Ovary (tissue), 9 donors: ENCODE results near the gene SCAMP5. TPM values are rescaled to one million over a fixed set of nuclear protein-coding genes. Genes with fewer than 3 reads are reported as not detected.

Source experiments
- DNase-seq, 5 donors: peaks; one replicate each; pipeline ENCODE4 v3.0.0-alpha.2; 2019 to 2020
- H3K27ac ChIP-seq, 2 donors: fragments of 200-600 bp; one replicate each; pipeline versions ENCODE4 v1.5.1 to v1.8.0; 2019 to 2022
- H3K27me3 ChIP-seq: fragments of 200-600 bp; one replicate; pipeline ENCODE4 v1.8.0; 2022
- H3K36me3 ChIP-seq: fragments of 200-600 bp; sonication (generic); one replicate; pipeline ENCODE4 v1.5.1; 2019
- H3K4me1 ChIP-seq: one replicate; pipeline ENCODE4 v1.8.1; 2013; ENCODE audit warnings: mild to moderate bottlenecking, moderate library complexity; ENCODE audit not compliant: insufficient read depth
- H3K4me3 ChIP-seq: fragments of 200-600 bp; sonication (generic); one replicate; pipeline ENCODE4 v1.5.1; 2017
- H3K9me3 ChIP-seq, 2 donors: fragments of 200-600 bp in 1 of 2; sonication (generic) in 1 of 2; one replicate each; pipeline versions ENCODE4 v1.5.1 to v1.8.1; 2013 to 2019; ENCODE audit warnings: mild to moderate bottlenecking in 1 of 2, moderate library complexity in 1 of 2
- EP300 ChIP-seq: sonication (generic); formaldehyde crosslinking; IDR thresholded peaks from one replicate; pipeline ENCODE4 v1.6.1; 2017; ENCODE audit warnings: antibody characterized with exemption
- POLR2A ChIP-seq: fragments of 450-650 bp; IDR thresholded peaks from one replicate; pipeline ENCODE4 v1.6.1; 2017; ENCODE audit warnings: antibody characterized with exemption, mild to moderate bottlenecking, moderate library complexity
- WGBS, 3 donors: extraction: QIAGEN DNeasy Blood & Tissue Kit in 1 of 3; methylation state at CpG; one replicate each; pipeline versions ENCODE4 v1.1.5 to v1.1.7; 2013 to 2017; 5-methylcytosine and 5-hydroxymethylcytosine counted together
- intact Hi-C, 4 donors: fragments of 100-400 bp; cut with DNase I; formaldehyde crosslinking; loops; one replicate each; pipeline versions ENCODE4 v1.11.0 to v1.15.1; 2022 to 2023
- polyA plus RNA-seq, 2 donors: library from polyadenylated mRNA; stranded (reverse); fragments of 200-250 nt in 1 of 2; fragments of 350-450 nt in 1 of 2; fragmentation: Illumina TruSeq in 1 of 2; extraction: RNeasy Lipid Tissue Mini Kit (QIAGEN cat#74804) in 1 of 2; gene quantifications; one replicate each; pipeline ENCODE4 v1.2.3, GENCODE V29; 2013 to 2014
- total RNA-seq, 7 donors: library from RNA; depleted of rRNA in 2 of 7; stranded (reverse); fragments of >200 nt in 2 of 7; fragmentation: NEBNext Ultra II Directional in 3 of 7; extraction: Animal tissue kit (Norgen Biotek cat#: 25700) in 3 of 7; gene quantifications; one replicate each; pipeline versions ENCODE4 v1.1.0 to v1.2.4, GENCODE V29; 2016 to 2023
- TF ChIP-seq, protein P1 (sequence below), 3 donors: fragments of 450-650 bp in 2 of 3; fragments of 200-600 bp in 1 of 3; IDR thresholded peaks; one replicate each; pipeline versions ENCODE4 v1.5.1 to v1.8.0; 2016 to 2022; ENCODE audit warnings: antibody characterized with exemption in 3 of 3, mild to moderate bottlenecking in 1 of 3
- donor health status: DM: no; HTN: no; CAD: no; lungs with moderate emphysema.
- donor health status: DM: no; HTN: no; CAD: no.
- donor health status: Bipolar disorder and iron deficiency.
- donor health status: DM: yes; HTN: yes; CAD: no.
- donor health status: DM: no; HTN: no; CAD: no.
- donor health status: DM: yes; HTN: yes; CAD: no.

SCAMP5 gene
- total and polyA plus RNA-seq, 9 donors, result 2.6 to 17.8 (median 5.7) TPM

DNA sequence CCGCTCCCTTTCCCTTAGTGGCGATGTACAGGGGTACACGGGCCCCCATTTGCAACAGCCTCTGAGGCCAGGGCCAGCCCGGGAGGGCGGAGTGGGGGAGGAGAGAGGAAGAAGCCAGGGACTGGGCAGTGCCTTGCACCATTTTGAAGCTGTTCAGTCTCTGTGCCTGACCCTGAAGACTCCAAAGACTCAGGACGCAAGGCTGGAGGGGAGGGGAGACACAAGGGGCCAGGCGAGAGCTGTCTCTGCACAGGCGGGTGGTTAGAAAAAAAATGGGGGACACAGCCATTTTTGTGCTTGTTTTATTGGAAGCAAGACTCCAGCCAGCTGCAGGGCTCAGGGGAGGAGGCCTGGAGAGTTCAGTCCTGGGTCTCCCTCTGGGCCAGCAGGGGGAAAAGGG lies 40.3 kb upstream of the SCAMP5 start:
- intact Hi-C loops, result loop anchor here in 3 of 4 donors (5.0 to 10.0 kb wide), 4 partner anchors 67 to 252 kb away; partner anchors contain the start of genes C15orf39 (in 1 of the 3), CSK (in 1 of the 3) and PPCDC (in 1 of the 3)
- WGBS, 3 donors, result 5 to 15% (median 13%) methylated on average over 8 of the region's 8 CpGs
- DNase-seq, result peak in 4 of 5 donors; percentile 29 to 48 (median 37)
- Histone ChIP-seq H3K36me3 (no peaks in the 10 kb centered on the region), H3K27ac (peak overlapping the region; percentile 50 to 89), H3K27me3 (no peaks in the 10 kb centered on the region), H3K4me3 (peak overlapping the region; percentile 56), H3K4me1 (peaks cover 3% of the 10 kb centered on the region), H3K9me3 (no peaks in the 10 kb centered on the region)
- no peak for TF ChIP-seq POLR2A
- TF ChIP-seq, protein P1, sequence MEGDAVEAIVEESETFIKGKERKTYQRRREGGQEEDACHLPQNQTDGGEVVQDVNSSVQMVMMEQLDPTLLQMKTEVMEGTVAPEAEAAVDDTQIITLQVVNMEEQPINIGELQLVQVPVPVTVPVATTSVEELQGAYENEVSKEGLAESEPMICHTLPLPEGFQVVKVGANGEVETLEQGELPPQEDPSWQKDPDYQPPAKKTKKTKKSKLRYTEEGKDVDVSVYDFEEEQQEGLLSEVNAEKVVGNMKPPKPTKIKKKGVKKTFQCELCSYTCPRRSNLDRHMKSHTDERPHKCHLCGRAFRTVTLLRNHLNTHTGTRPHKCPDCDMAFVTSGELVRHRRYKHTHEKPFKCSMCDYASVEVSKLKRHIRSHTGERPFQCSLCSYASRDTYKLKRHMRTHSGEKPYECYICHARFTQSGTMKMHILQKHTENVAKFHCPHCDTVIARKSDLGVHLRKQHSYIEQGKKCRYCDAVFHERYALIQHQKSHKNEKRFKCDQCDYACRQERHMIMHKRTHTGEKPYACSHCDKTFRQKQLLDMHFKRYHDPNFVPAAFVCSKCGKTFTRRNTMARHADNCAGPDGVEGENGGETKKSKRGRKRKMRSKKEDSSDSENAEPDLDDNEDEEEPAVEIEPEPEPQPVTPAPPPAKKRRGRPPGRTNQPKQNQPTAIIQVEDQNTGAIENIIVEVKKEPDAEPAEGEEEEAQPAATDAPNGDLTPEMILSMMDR (IDR thresholded peaks at IDR 0.05), result no peak
- no peak for TF ChIP-seq EP300

DNA sequence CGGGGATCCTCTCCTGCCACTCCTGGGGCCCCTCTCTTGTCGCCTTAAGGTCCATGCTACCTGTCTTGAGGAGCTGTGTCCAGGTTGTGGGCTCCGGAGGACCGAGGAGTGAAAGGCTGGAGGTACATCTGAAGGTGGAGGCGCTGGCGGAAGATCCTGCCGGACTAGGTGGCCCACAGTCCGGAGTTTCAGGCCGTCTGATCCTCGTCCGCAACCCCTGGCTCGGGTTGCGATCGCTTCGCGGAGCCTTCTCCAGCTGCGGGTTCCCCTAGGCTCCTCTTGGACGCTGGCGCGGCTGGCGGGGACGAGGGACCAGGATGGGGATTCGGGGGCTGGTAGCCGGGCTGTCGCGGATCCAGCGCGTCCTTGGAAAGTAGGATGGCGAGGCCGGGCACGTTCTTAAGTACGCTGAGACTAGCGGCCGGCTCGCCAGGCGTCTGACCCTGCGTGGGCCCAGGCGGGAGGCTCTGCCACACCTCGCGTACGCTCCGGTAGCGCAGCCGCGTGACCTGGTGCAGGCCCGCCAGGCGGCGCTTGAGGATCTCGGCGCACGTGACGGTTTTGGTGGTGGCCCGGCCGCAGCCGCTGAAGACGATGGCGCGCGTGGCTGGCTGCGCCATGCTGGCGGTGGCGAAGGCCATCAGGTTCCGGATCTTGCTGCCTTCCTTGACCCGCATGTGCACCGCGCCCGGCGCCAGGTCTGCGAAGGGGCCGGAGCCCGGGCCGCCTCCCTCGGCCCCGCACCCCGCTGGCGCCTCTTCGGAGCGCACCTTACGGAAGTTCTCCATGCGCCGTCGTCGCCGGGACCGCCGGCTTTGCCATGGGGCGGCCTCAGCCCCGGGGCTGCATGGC lies 39.3 kb upstream of the SCAMP5 start:
- peak overlapping the region; percentile 50 to 89 for H3K27ac ChIP-seq
- WGBS, 3 donors, result 2 to 5% (median 3%) methylated on average over 66 to 88 of the region's 88 CpGs
- peak; percentile 81 to 88 (median 84) for DNase-seq
- TF ChIP-seq, protein P1 (IDR thresholded peaks at IDR 0.05), result peak in 2 of 3 donors; percentile 74 to 75
- no peak for TF ChIP-seq POLR2A
- H3K36me3 ChIP-seq, result no peaks in the 10 kb centered on the region
- H3K27me3 ChIP-seq, result no peaks in the 10 kb centered on the region
- H3K4me1 ChIP-seq, result peaks cover 3% of the 10 kb centered on the region
- no peaks in the 10 kb centered on the region for H3K9me3 ChIP-seq
- intact Hi-C loops, result loop anchor here in 3 of 4 donors (5.0 to 10.0 kb wide), 4 partner anchors 66 to 251 kb away; partner anchors contain the start of genes C15orf39 (in 1 of the 3), CSK (in 1 of the 3) and PPCDC (in 1 of the 3)
- peak overlapping the region; percentile 56 for H3K4me3 ChIP-seq

DNA sequence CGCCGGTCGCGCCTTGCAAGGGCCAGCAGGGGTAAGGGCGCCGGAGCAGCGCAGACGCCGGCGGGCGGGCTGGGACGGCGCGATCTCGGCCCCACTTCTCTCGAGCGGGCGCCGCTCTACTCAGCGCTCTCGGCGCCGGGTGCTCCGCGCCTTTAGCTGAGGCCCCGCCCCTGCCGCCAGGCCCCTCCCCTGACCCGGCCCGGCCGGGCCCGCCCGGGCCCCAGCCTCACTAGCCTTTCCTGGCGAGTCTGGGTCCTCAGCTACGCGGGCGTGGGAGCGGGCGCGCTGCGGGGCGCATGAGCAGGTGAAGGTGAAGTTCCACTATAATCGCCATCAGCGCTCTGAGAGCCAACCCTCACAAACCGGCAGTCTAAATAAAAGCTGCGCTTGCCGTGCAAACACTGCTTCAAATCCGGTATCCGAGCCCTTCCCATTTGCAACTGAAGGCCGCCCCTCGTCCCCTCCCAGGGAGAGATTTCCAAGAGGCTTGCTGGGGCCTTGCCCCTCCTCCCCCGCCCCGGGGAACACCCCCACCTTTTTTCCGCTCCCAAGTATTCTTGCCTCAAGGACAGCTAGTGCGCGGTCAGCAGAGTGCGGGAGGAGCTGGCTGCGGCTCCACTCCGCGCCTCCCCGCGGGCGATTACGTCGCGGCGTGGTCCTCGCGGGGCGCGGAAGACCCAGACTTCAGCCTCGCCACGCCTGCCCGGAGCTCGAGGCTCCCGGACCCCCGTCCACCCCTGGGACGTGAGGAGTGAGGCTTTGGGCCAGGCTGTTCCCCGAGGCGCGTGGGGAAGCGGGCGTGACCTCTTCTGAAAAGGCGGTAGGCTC lies 38.5 kb upstream of the SCAMP5 start, which contains the start of gene RPP25:
RPP25 (minus strand) TSS at position 125 of the 828 bp plus-strand sequence. CDS start 189 bp downstream, outside the sequence.
- Histone ChIP-seq H3K36me3 (no peaks in the 10 kb centered on the region), H3K27me3 (no peaks in the 10 kb centered on the region), H3K4me3 (peak within 1 kb of the TSS; percentile 56), H3K9me3 (no peaks in the 10 kb centered on the region), H3K27ac (peak within 1 kb of the TSS; percentile 50 to 89), H3K4me1 (peaks cover 3% of the 10 kb centered on the region)
- DNase-seq, result peak; percentile 80 to 88 (median 86)
- WGBS, 3 donors, result 0 to 1% (median 0%) methylated on average over 64 to 83 of the region's 83 CpGs
- intact Hi-C loops, result loop anchor here in 3 of 4 donors (5.0 to 10.0 kb wide), 4 partner anchors 65 to 250 kb away; partner anchors contain the start of genes C15orf39 (in 1 of the 3), CSK (in 1 of the 3) and PPCDC (in 1 of the 3)
- TF ChIP-seq POLR2A, result peak; percentile 75
- TF ChIP-seq EP300, result no peak

DNA sequence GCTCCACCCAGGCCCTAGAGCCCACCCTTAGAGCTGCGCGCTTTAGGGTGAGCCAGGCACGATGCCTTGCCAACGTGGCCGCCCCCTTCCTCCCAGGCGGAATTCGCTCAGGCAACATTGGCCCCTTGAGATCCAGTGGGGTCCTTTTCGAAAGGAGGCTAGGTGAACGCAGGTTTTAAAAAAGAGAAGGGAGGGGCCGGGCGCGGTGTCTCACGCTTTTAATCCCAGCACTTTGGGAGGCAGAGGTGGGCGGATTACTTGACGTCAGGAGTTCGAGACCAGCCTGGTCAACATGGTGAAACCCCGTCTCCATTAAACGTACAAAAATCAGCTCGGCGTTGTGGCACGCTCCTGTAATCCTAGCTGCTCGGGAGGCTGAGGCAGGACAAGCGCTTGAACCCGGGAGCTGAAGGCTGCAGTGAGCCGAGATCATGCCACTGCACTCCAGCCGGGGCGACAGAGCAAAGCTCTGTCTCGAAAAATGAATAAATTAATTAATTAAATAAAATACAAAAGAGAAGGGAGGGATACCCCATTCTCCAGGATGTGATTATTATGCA lies 37.8 kb upstream of the SCAMP5 start:
- Histone ChIP-seq H3K36me3 (no peaks in the 10 kb centered on the region), H3K27ac (peak overlapping the region; percentile 50 to 89), H3K9me3 (no peaks in the 10 kb centered on the region), H3K27me3 (no peaks in the 10 kb centered on the region), H3K4me3 (peak overlapping the region; percentile 56), H3K4me1 (peaks cover 3% of the 10 kb centered on the region)
- intact Hi-C loops, result loop anchor here in 3 of 4 donors (5.0 to 10.0 kb wide), 4 partner anchors 65 to 250 kb away; partner anchors contain the start of genes C15orf39 (in 1 of the 3), CSK (in 1 of the 3) and PPCDC (in 1 of the 3)
- DNase-seq, result no peak
- WGBS, 3 donors, result 8 to 10% (median 8%) methylated on average over 28 of the region's 28 CpGs
- TF ChIP-seq POLR2A, result no peak
- TF ChIP-seq, protein P1 (IDR thresholded peaks at IDR 0.05), result no peak
- TF ChIP-seq EP300, result no peak
